Activated naive CD8-positive, alpha-beta T cell treated with anti-CD3 and anti-CD28 coated beads for 36 hours (primary cell): ENCODE measurements around the gene KCNH2. TPM values are rescaled to one million over a fixed set of nuclear protein-coding genes. Genes with fewer than 3 reads are reported as not detected.

Experiments used
- DNase-seq: peaks from one replicate; pipeline ENCODE4 v3.0.0; 2021
- H3K27ac Mint-ChIP-seq: one replicate; pipeline ENCODE4 v1.8.0; 2022; ENCODE audit warnings: mild to moderate bottlenecking, moderate library complexity, mixed read lengths
- H3K27me3 Mint-ChIP-seq: one replicate; pipeline ENCODE4 v1.8.0; 2022; ENCODE audit warnings: mild to moderate bottlenecking, mixed read lengths
- H3K36me3 Mint-ChIP-seq: one replicate; pipeline ENCODE4 v1.8.0; 2021; ENCODE audit warnings: mild to moderate bottlenecking, mixed read lengths
- H3K4me1 Mint-ChIP-seq: one replicate; pipeline ENCODE4 v1.8.0; 2021; ENCODE audit warnings: mixed read lengths
- H3K4me3 Mint-ChIP-seq: one replicate; pipeline ENCODE4 v1.8.0; 2022; ENCODE audit warnings: mild to moderate bottlenecking, moderate library complexity, mixed read lengths
- H3K9me3 Mint-ChIP-seq: one replicate; pipeline ENCODE4 v1.8.0; 2022; ENCODE audit warnings: mixed read lengths
- total RNA-seq, 2 experiments: library from RNA; stranded (reverse); gene quantifications; one replicate each; pipeline ENCODE4 v1.2.3, GENCODE V29; 2021

The KCNH2 gene
- total RNA-seq, 2 experiments from 2014 or later = 0.22 to 0.45 TPM

GRCh38 chr7:150992051-150992640, 14.0 kb upstream of the KCNH2 start:
- H3K4me3 Mint-ChIP-seq = no peak overlapping the region
- H3K4me1 Mint-ChIP-seq = peaks cover 13% of the 10 kb centered on the region
- peaks cover 20% of the 10 kb centered on the region for H3K9me3 Mint-ChIP-seq
- H3K27me3 Mint-ChIP-seq = peaks cover 8% of the 10 kb centered on the region
- no peak overlapping the region for H3K27ac Mint-ChIP-seq
- peaks cover 2% of the 10 kb centered on the region for H3K36me3 Mint-ChIP-seq
- no peak for DNase-seq

- Mint-ChIP-seq H3K27me3 (peaks cover 15% of the 10 kb centered on the region), H3K27ac (no peak within 1 kb of the TSS), H3K36me3 (peaks cover 2% of the 10 kb centered on the region), H3K4me1 (peaks cover 17% of the 10 kb centered on the region), H3K4me3 (no peak within 1 kb of the TSS), H3K9me3 (peaks cover 20% of the 10 kb centered on the region)
- no peak for DNase-seq
Measured at GRCh38 chr7:150990416-150991186, 12.5 kb upstream of the KCNH2 start, which contains the start of gene NOS3. TSS of gene NOS3 (plus strand) at chr7:150991017. CDS start at chr7:150993804, 2,787 bp downstream.

GRCh38 chr7:150989456-150989855, 11.3 kb upstream of the KCNH2 start:
- H3K27me3 Mint-ChIP-seq = peaks cover 18% of the 10 kb centered on the region
- H3K4me3 Mint-ChIP-seq = no peak overlapping the region
- peaks cover 16% of the 10 kb centered on the region for H3K4me1 Mint-ChIP-seq
- H3K36me3 Mint-ChIP-seq = peaks cover 2% of the 10 kb centered on the region
- no peak for DNase-seq
- H3K9me3 Mint-ChIP-seq = peaks cover 20% of the 10 kb centered on the region
- H3K27ac Mint-ChIP-seq = no peak overlapping the region

- Mint-ChIP-seq H3K4me3 (peak overlapping the region; percentile 13), H3K9me3 (peaks cover 20% of the 10 kb centered on the region), H3K36me3 (peaks cover 2% of the 10 kb centered on the region), H3K27ac (no peak overlapping the region), H3K4me1 (peaks cover 16% of the 10 kb centered on the region), H3K27me3 (peaks cover 23% of the 10 kb centered on the region)
- DNase-seq = peak; percentile 65
Measured at GRCh38 chr7:150988230-150989226, 10.4 kb upstream of the KCNH2 start.

GRCh38 chr7:150986556-150986955, 8.4 kb upstream of the KCNH2 start:
- Mint-ChIP-seq H3K4me1 (peaks cover 17% of the 10 kb centered on the region), H3K9me3 (peaks cover 18% of the 10 kb centered on the region), H3K4me3 (no peak overlapping the region), H3K36me3 (no peaks in the 10 kb centered on the region), H3K27me3 (peaks cover 40% of the 10 kb centered on the region), H3K27ac (no peak overlapping the region)
- no peak for DNase-seq

GRCh38 chr7:150986099-150986512, 8.0 kb upstream of the KCNH2 start:
- H3K9me3 Mint-ChIP-seq = peaks cover 15% of the 10 kb centered on the region
- peaks cover 45% of the 10 kb centered on the region for H3K27me3 Mint-ChIP-seq
- DNase-seq = peak; percentile 49
- no peaks in the 10 kb centered on the region for H3K36me3 Mint-ChIP-seq
- no peak overlapping the region for H3K27ac Mint-ChIP-seq
- H3K4me3 Mint-ChIP-seq = no peak overlapping the region
- H3K4me1 Mint-ChIP-seq = peaks cover 17% of the 10 kb centered on the region

GRCh38 chr7:150983893-150984368, 5.8 kb upstream of the KCNH2 start:
- Mint-ChIP-seq H3K9me3 (no peaks in the 10 kb centered on the region), H3K27me3 (peaks cover 65% of the 10 kb centered on the region)

GRCh38 chr7:150982351-150982750, 4.2 kb upstream of the KCNH2 start:
- Mint-ChIP-seq H3K36me3 (no peaks in the 10 kb centered on the region), H3K27ac (no peak overlapping the region), H3K9me3 (no peaks in the 10 kb centered on the region), H3K4me1 (peaks cover 16% of the 10 kb centered on the region), H3K4me3 (no peak overlapping the region), H3K27me3 (peaks cover 66% of the 10 kb centered on the region)
- no peak for DNase-seq

More at GRCh38 chr7:150983893-150984368, 5.8 kb upstream of the KCNH2 start:
- peaks cover 18% of the 10 kb centered on the region for H3K4me1 Mint-ChIP-seq
- no peak overlapping the region for H3K27ac Mint-ChIP-seq
- H3K36me3 Mint-ChIP-seq = no peaks in the 10 kb centered on the region
- H3K4me3 Mint-ChIP-seq = no peak overlapping the region
- no peak for DNase-seq

GRCh38 chr7:150981644-150982043, 3.5 kb upstream of the KCNH2 start:
- no peaks in the 10 kb centered on the region for H3K36me3 Mint-ChIP-seq
- peaks cover 73% of the 10 kb centered on the region for H3K27me3 Mint-ChIP-seq
- H3K9me3 Mint-ChIP-seq = no peaks in the 10 kb centered on the region
- no peak overlapping the region for H3K27ac Mint-ChIP-seq
- peaks cover 23% of the 10 kb centered on the region for H3K4me1 Mint-ChIP-seq
- H3K4me3 Mint-ChIP-seq = no peak overlapping the region
- DNase-seq = no peak

GRCh38 chr7:150980663-150981062, 2.5 kb upstream of the KCNH2 start:
- Mint-ChIP-seq H3K4me3 (no peak overlapping the region), H3K9me3 (no peaks in the 10 kb centered on the region), H3K27me3 (peaks cover 73% of the 10 kb centered on the region)

GRCh38 chr7:150979713-150980390, 1.7 kb upstream of the KCNH2 start:
- Mint-ChIP-seq H3K4me1 (peaks cover 19% of the 10 kb centered on the region), H3K36me3 (no peaks in the 10 kb centered on the region), H3K9me3 (no peaks in the 10 kb centered on the region), H3K4me3 (no peak overlapping the region), H3K27me3 (peaks cover 78% of the 10 kb centered on the region), H3K27ac (no peak overlapping the region)
- no peak for DNase-seq

More at GRCh38 chr7:150980663-150981062, 2.5 kb upstream of the KCNH2 start:
- H3K27ac Mint-ChIP-seq = no peak overlapping the region
- no peak for DNase-seq
- peaks cover 17% of the 10 kb centered on the region for H3K4me1 Mint-ChIP-seq
- H3K36me3 Mint-ChIP-seq = no peaks in the 10 kb centered on the region

GRCh38 chr7:150977382-150978125, 567 bp downstream of the KCNH2 start:
- no peak overlapping the region for H3K27ac Mint-ChIP-seq
- H3K4me1 Mint-ChIP-seq = peaks cover 20% of the 10 kb centered on the region
- no peaks in the 10 kb centered on the region for H3K9me3 Mint-ChIP-seq
- no peaks in the 10 kb centered on the region for H3K36me3 Mint-ChIP-seq
- peak overlapping the region; percentile 75 for H3K4me3 Mint-ChIP-seq
- DNase-seq = no peak
- H3K27me3 Mint-ChIP-seq = peaks cover 60% of the 10 kb centered on the region

- no peak for DNase-seq
- no peak overlapping the region for H3K27ac Mint-ChIP-seq
Measured at GRCh38 chr7:150976529-150977381, 1.4 kb downstream of the KCNH2 start.

More at GRCh38 chr7:150976529-150977381, 1.4 kb downstream of the KCNH2 start:
- Mint-ChIP-seq H3K4me1 (peaks cover 20% of the 10 kb centered on the region), H3K27me3 (peaks cover 55% of the 10 kb centered on the region), H3K9me3 (no peaks in the 10 kb centered on the region), H3K36me3 (no peaks in the 10 kb centered on the region), H3K4me3 (peak overlapping the region; percentile 75)
